Cardiac muscle cell (in vitro differentiated cells and primary cell): ENCODE results near the gene TMEM165. TPM values are rescaled to one million over a fixed set of nuclear protein-coding genes. Genes with fewer than 3 reads are reported as not detected.
A peak's percentile ranks its signal among the peaks of the same experiment; 100 is the strongest.
"Not testable (repeated sequence)": the region's sequence is repeated elsewhere in the genome, so short reads cannot be mapped to it uniquely, and the experiment has no call there.

Experiments used
- DNase-seq, 2 donors: peaks; one replicate each; pipeline versions ENCODE4 v3.0.0 to v3.0.0-alpha.2; 2010 to 2017; ENCODE audit warnings: low read depth in 1 of 2, low spot score in 1 of 2
- H3K27ac ChIP-seq: fragments of 200-600 bp; sonication (generic); 2 replicates; pipeline ENCODE4 v1.5.1; 2016
- H3K27me3 ChIP-seq: fragments of 200-600 bp; sonication (generic); 2 replicates; pipeline ENCODE4 v1.6.0; 2016; ENCODE audit warnings: control low read depth
- H3K36me3 ChIP-seq: fragments of 200-600 bp; sonication (generic); 2 replicates; pipeline ENCODE4 v1.5.1; 2016; ENCODE audit warnings: control low read depth
- H3K4me1 ChIP-seq: fragments of 200-600 bp; sonication (generic); 2 replicates; pipeline ENCODE4 v1.8.1; 2017; ENCODE audit warnings: low read depth, mild to moderate bottlenecking, mixed run types
- H3K4me3 ChIP-seq: fragments of 200-600 bp; sonication (generic); 2 replicates; pipeline ENCODE4 v1.5.1; 2016; ENCODE audit warnings: mild to moderate bottlenecking
- H3K9me3 ChIP-seq: fragments of 200-600 bp; sonication (generic); 2 replicates; pipeline ENCODE4 v1.5.1; 2017; ENCODE audit warnings: low read depth, mild to moderate bottlenecking, control low read depth
- CTCF ChIP-seq: IDR thresholded peaks from 2 replicates; pipeline ENCODE4 v1.5.1; 2012; ENCODE audit warnings: low read depth, mild to moderate bottlenecking, low read length
- polyA plus RNA-seq: library from polyadenylated mRNA; unstranded; fragments of >200 nt; fragmentation: Nextera tagmentation; extraction: Ambion mirVana; gene quantifications from 2 replicates; pipeline ENCODE4 v1.2.1, GENCODE V29; 2016
- total RNA-seq: library from RNA; depleted of rRNA; stranded (reverse); fragments of >200 nt; gene quantifications from 2 replicates; pipeline ENCODE4 v1.2.3, GENCODE V29; 2016

TMEM165 gene
- total RNA-seq (107 and 124 TPM in 2 replicates), polyA plus RNA-seq (90.8 and 109 TPM in 2 replicates)

- TF ChIP-seq CTCF, result no peak
- DNase-seq, result peak; percentile 92 to 93
- H3K36me3 ChIP-seq, result no peaks in the 10 kb centered on the region
- H3K9me3 ChIP-seq, result no peaks in the 10 kb centered on the region
- H3K4me3 ChIP-seq, result peak within 1 kb of the TSS; percentile 93
- H3K27ac ChIP-seq, result peak within 1 kb of the TSS; percentile 91
- peaks cover 29% of the 10 kb centered on the region for H3K4me1 ChIP-seq
- H3K27me3 ChIP-seq, result no peaks in the 10 kb centered on the region
These were observed at the start of gene TMEM165 for GRCh38 chr4:55395529-55396307. TSS of gene TMEM165 (plus strand) at chr4:55395957. CDS start at chr4:55396190, 233 bp downstream.

- peak; percentile 86 to 93 for DNase-seq
- H3K9me3 ChIP-seq, result no peaks in the 10 kb centered on the region
- no peaks in the 10 kb centered on the region for H3K27me3 ChIP-seq
- no peaks in the 10 kb centered on the region for H3K4me1 ChIP-seq
- H3K36me3 ChIP-seq, result no peaks in the 10 kb centered on the region
- H3K27ac ChIP-seq, result peak within 1 kb of the TSS; percentile 90
- H3K4me3 ChIP-seq, result peak within 1 kb of the TSS; percentile 76
- TF ChIP-seq CTCF, result peak; percentile 76
These were observed 49.5 kb upstream of the TMEM165 start, which contains the start of gene SRD5A3 for GRCh38 chr4:55345980-55346850. TSS of gene SRD5A3 (plus strand) at chr4:55346242. CDS start at chr4:55346337, 95 bp downstream.

- Histone ChIP-seq H3K4me1 (no peaks in the 10 kb centered on the region), H3K27ac (peak overlapping the region; percentile 90), H3K4me3 (peak overlapping the region; percentile 76), H3K36me3 (no peaks in the 10 kb centered on the region), H3K9me3 (no peaks in the 10 kb centered on the region), H3K27me3 (no peaks in the 10 kb centered on the region)
- no peak for DNase-seq
- no peak for TF ChIP-seq CTCF
These were observed 48.9 kb upstream of the TMEM165 start for GRCh38 chr4:55346851-55347255.

- Histone ChIP-seq H3K36me3 (no peaks in the 10 kb centered on the region), H3K4me3 (no peak overlapping the region), H3K27me3 (no peaks in the 10 kb centered on the region), H3K9me3 (no peaks in the 10 kb centered on the region), H3K4me1 (no peaks in the 10 kb centered on the region), H3K27ac (no peak overlapping the region)
- no peak for TF ChIP-seq CTCF
- DNase-seq, result no peak
These were observed 48.0 kb upstream of the TMEM165 start for GRCh38 chr4:55347610-55348228.

- no peak overlapping the region for H3K4me3 ChIP-seq
- no peaks in the 10 kb centered on the region for H3K27me3 ChIP-seq
- no peak for DNase-seq
- no peak for TF ChIP-seq CTCF
- H3K9me3 ChIP-seq, result no peaks in the 10 kb centered on the region
- H3K4me1 ChIP-seq, result no peaks in the 10 kb centered on the region
- no peaks in the 10 kb centered on the region for H3K36me3 ChIP-seq
- no peak overlapping the region for H3K27ac ChIP-seq
These were observed 47.3 kb upstream of the TMEM165 start for GRCh38 chr4:55348466-55348865.

- H3K9me3 ChIP-seq, H3K4me1 ChIP-seq, H3K36me3 ChIP-seq, H3K4me3 ChIP-seq, H3K27ac ChIP-seq, H3K27me3 ChIP-seq: not testable (repeated sequence)
- DNase-seq, result peak in 1 of 2 donors; percentile 27
These were observed 44.9 kb upstream of the TMEM165 start for GRCh38 chr4:55350870-55351269.
